ENCODE measurements around the gene NRG3.

GRCh38 chr10:82464966-82465365 is 590.0 kb downstream of the NRG3 start:
- TF ChIP-seq POLR2A (IDR thresholded peaks at IDR 0.05) (no peak), CTCF (IDR thresholded peaks at IDR 0.05) (no peak)
